ES-I3 (cell line): ENCODE measurements around the gene ZNF730.
"Not testable (repeated sequence)": the region's sequence is repeated elsewhere in the genome, so short reads cannot be mapped to it uniquely, and the experiment has no call there.

Experiments used
- H3K36me3 ChIP-seq: 2 replicates; pipeline ENCODE4 v1.6.1; 2013; ENCODE audit warnings: mild to moderate bottlenecking, low read length, control low read depth, moderate library complexity; ENCODE audit not compliant: insufficient read depth
- H3K4me1 ChIP-seq: 2 replicates; pipeline ENCODE4 v1.6.1; 2013; ENCODE audit warnings: mild to moderate bottlenecking, control low read depth, low read length; ENCODE audit not compliant: insufficient read depth
- H3K9ac ChIP-seq: 2 replicates; pipeline ENCODE4 v1.6.1; 2013; ENCODE audit warnings: low read depth, mild to moderate bottlenecking, low read length, moderate library complexity
- H3K9me3 ChIP-seq: 2 replicates; pipeline ENCODE4 v1.6.1; 2013; ENCODE audit warnings: mild to moderate bottlenecking, low read length, moderate library complexity; ENCODE audit not compliant: control insufficient read depth, insufficient read depth

ZNF730 gene

GRCh38 chr19:23116802-23117571 lies at the start of gene ZNF730:
ZNF730 (plus strand) TSS chr19:23117025; CDS start chr19:23117174, 149 bp downstream.
- H3K9ac ChIP-seq, result peak within 1 kb of the TSS; percentile 98
- H3K4me1 ChIP-seq, result no peaks in the 10 kb centered on the region; the same call in 1 of the 2 replicates
- no peaks in the 10 kb centered on the region; the same call in 1 of the 2 replicates for H3K36me3 ChIP-seq
- no peaks in the 10 kb centered on the region for H3K9me3 ChIP-seq

GRCh38 chr19:23070353-23071146 lies 46.3 kb upstream of the ZNF730 start:
- no peaks in the 10 kb centered on the region for H3K36me3 ChIP-seq
- H3K9me3 ChIP-seq, result no peaks in the 10 kb centered on the region; the same call in 1 of the 2 replicates
- peak overlapping the region; percentile 56; the same call in 1 of the 2 replicates for H3K9ac ChIP-seq
- no peaks in the 10 kb centered on the region for H3K4me1 ChIP-seq

- Histone ChIP-seq H3K9me3 (no peaks in the 10 kb centered on the region; the same call in 1 of the 2 replicates), H3K36me3 (no peaks in the 10 kb centered on the region), H3K9ac (peak overlapping the region; percentile 56; the same call in 1 of the 2 replicates)
These were observed 45.7 kb upstream of the ZNF730 start for GRCh38 chr19:23071147-23071511.

GRCh38 chr19:23075031-23075733 lies 41.6 kb upstream of the ZNF730 start:
- no peaks in the 10 kb centered on the region; the same call in 1 of the 2 replicates for H3K9me3 ChIP-seq
- peaks cover 12% of the 10 kb centered on the region; the same call in 1 of the 2 replicates for H3K4me1 ChIP-seq
- H3K9ac ChIP-seq, result peak overlapping the region; percentile 81
- H3K36me3 ChIP-seq, result no peaks in the 10 kb centered on the region

More at GRCh38 chr19:23071147-23071511, 45.7 kb upstream of the ZNF730 start:
- H3K4me1 ChIP-seq, result no peaks in the 10 kb centered on the region

GRCh38 chr19:23077776-23078175 lies 39.0 kb upstream of the ZNF730 start:
- H3K9me3 ChIP-seq, H3K36me3 ChIP-seq, H3K9ac ChIP-seq: not testable (repeated sequence)
- peaks cover 12% of the 10 kb centered on the region; the same call in 1 of the 2 replicates for H3K4me1 ChIP-seq

GRCh38 chr19:23093832-23094231 lies 23.0 kb upstream of the ZNF730 start:
- H3K36me3 ChIP-seq, result peaks cover 25% of the 10 kb centered on the region
- no peaks in the 10 kb centered on the region; the same call in 1 of the 2 replicates for H3K9me3 ChIP-seq
- no peak overlapping the region for H3K9ac ChIP-seq
- no peaks in the 10 kb centered on the region for H3K4me1 ChIP-seq

- Histone ChIP-seq H3K9me3 (no peaks in the 10 kb centered on the region; the same call in 1 of the 2 replicates), H3K9ac (no peak overlapping the region), H3K4me1 (no peaks in the 10 kb centered on the region), H3K36me3 (peaks cover 26% of the 10 kb centered on the region)
These were observed 21.4 kb upstream of the ZNF730 start for GRCh38 chr19:23095418-23095817.

- H3K4me1 ChIP-seq, result no peaks in the 10 kb centered on the region
- no peaks in the 10 kb centered on the region for H3K9me3 ChIP-seq
- H3K36me3 ChIP-seq, result peaks cover 31% of the 10 kb centered on the region
These were observed 18.5 kb upstream of the ZNF730 start for GRCh38 chr19:23098286-23098685.

GRCh38 chr19:23098988-23099387 lies 17.8 kb upstream of the ZNF730 start:
- H3K36me3 ChIP-seq, result peaks cover 31% of the 10 kb centered on the region
- H3K4me1 ChIP-seq, result no peaks in the 10 kb centered on the region
- no peaks in the 10 kb centered on the region for H3K9me3 ChIP-seq

More at GRCh38 chr19:23098286-23098685, 18.5 kb upstream of the ZNF730 start:
- H3K9ac ChIP-seq, result no peak overlapping the region

GRCh38 chr19:23099966-23100365 lies 16.9 kb upstream of the ZNF730 start:
- H3K36me3 ChIP-seq, result peaks cover 28% of the 10 kb centered on the region
- no peaks in the 10 kb centered on the region for H3K9me3 ChIP-seq
- no peaks in the 10 kb centered on the region for H3K4me1 ChIP-seq

More at GRCh38 chr19:23098988-23099387, 17.8 kb upstream of the ZNF730 start:
- H3K9ac ChIP-seq, result no peak overlapping the region

GRCh38 chr19:23101241-23101640 lies 15.6 kb upstream of the ZNF730 start:
- peaks cover 20% of the 10 kb centered on the region for H3K36me3 ChIP-seq
- H3K9me3 ChIP-seq, result no peaks in the 10 kb centered on the region
- H3K4me1 ChIP-seq, result no peaks in the 10 kb centered on the region
- H3K9ac ChIP-seq, result no peak overlapping the region

More at GRCh38 chr19:23099966-23100365, 16.9 kb upstream of the ZNF730 start:
- H3K9ac ChIP-seq, result no peak overlapping the region

- Histone ChIP-seq H3K4me1 (no peaks in the 10 kb centered on the region; the same call in 1 of the 2 replicates), H3K36me3 (no peaks in the 10 kb centered on the region)
These were observed 1.6 kb downstream of the ZNF730 start for GRCh38 chr19:23118400-23118799.

GRCh38 chr19:23134211-23134610 lies 17.4 kb downstream of the ZNF730 start:
- not testable (repeated sequence) for H3K36me3 ChIP-seq, H3K9me3 ChIP-seq, H3K4me1 ChIP-seq, H3K9ac ChIP-seq

More at GRCh38 chr19:23118400-23118799, 1.6 kb downstream of the ZNF730 start:
- Histone ChIP-seq H3K9ac (no peak overlapping the region), H3K9me3 (no peaks in the 10 kb centered on the region)
